Fibroblast of lung (primary cell): ENCODE measurements around the gene PID1. TPM values are rescaled to one million over a fixed set of nuclear protein-coding genes. Genes with fewer than 3 reads are reported as not detected.

ENCODE experiments used
- DNase-seq, 2 donors: peaks; one replicate each; pipeline versions ENCODE4 v3.0.0 to v3.0.0-alpha.2; 2010; ENCODE audit warnings: low read depth in 2 of 2
- H2AFZ ChIP-seq: 2 replicates; pipeline ENCODE4 v1.5.1; 2012; ENCODE audit warnings: low read length, control low read depth, inconsistent platforms
- H3K27ac ChIP-seq: 2 replicates; pipeline ENCODE4 v1.5.1; 2011; ENCODE audit warnings: low read length, control low read depth; ENCODE audit not compliant: insufficient read depth
- H3K27me3 ChIP-seq: 2 replicates; pipeline ENCODE4 v1.5.1; 2011; ENCODE audit warnings: mild to moderate bottlenecking, low read length; ENCODE audit not compliant: control insufficient read depth, insufficient read depth
- H3K36me3 ChIP-seq: 2 replicates; pipeline ENCODE4 v1.5.1; 2011; ENCODE audit warnings: low read length; ENCODE audit not compliant: control insufficient read depth, insufficient read depth
- H3K4me1 ChIP-seq: 2 replicates; pipeline ENCODE4 v1.5.1; 2011; ENCODE audit warnings: low read length; ENCODE audit not compliant: control insufficient read depth, insufficient read depth; ENCODE audit errors: extremely low read depth
- H3K4me2 ChIP-seq: 2 replicates; pipeline ENCODE4 v1.5.1; 2011; ENCODE audit warnings: low read length, control low read depth; ENCODE audit not compliant: insufficient read depth; ENCODE audit errors: extremely low read depth
- H3K4me3 ChIP-seq, 4 experiments: fragments of 200-600 bp in 1 of 4; sonication (generic) in 1 of 4; replicated peaks in 1 of 4; 2 replicates each; pipeline ENCODE4 v1.5.1; 2011 to 2016; ENCODE audit warnings: low read length in 4 of 4, low read depth in 3 of 4, mild to moderate bottlenecking in 3 of 4, control low read depth in 2 of 4, inconsistent platforms in 1 of 4, mixed read lengths in 1 of 4; ENCODE audit not compliant: insufficient read depth in 1 of 4; ENCODE audit errors: control extremely low read depth in 1 of 4
- H3K79me2 ChIP-seq: 2 replicates; pipeline ENCODE4 v1.5.1; 2012; ENCODE audit warnings: mild to moderate bottlenecking, low read length, inconsistent platforms; ENCODE audit not compliant: control insufficient read depth, insufficient read depth
- H3K9ac ChIP-seq: 2 replicates; pipeline ENCODE4 v1.5.1; 2011; ENCODE audit warnings: mild to moderate bottlenecking, low read length, control low read depth; ENCODE audit not compliant: insufficient read depth
- H3K9me3 ChIP-seq: 2 replicates; pipeline ENCODE4 v1.5.1; 2012; ENCODE audit warnings: low read depth, low read length; ENCODE audit not compliant: control insufficient read depth, insufficient read depth
- H4K20me1 ChIP-seq: 2 replicates; pipeline ENCODE4 v1.5.1; 2011; ENCODE audit warnings: low read length; ENCODE audit not compliant: control insufficient read depth, insufficient read depth; ENCODE audit errors: extremely low read depth
- EZH2 ChIP-seq: IDR thresholded peaks from 2 replicates; pipeline ENCODE4 v1.5.1; 2012; ENCODE audit warnings: low read length, control low read depth, mild to moderate bottlenecking; ENCODE audit errors: missing control alignments
- polyA plus RNA-seq, 2 donors: library from polyadenylated mRNA; depleted of rRNA in 1 of 2; stranded (reverse) in 1 of 2; unstranded in 1 of 2; fragments of >200 nt; gene quantifications; 2 replicates each; pipeline ENCODE4 v1.2.1, GENCODE V29; 2011 to 2012; ENCODE audit warnings: missing spikeins in 1 of 2
- total RNA-seq: library from RNA; depleted of rRNA; stranded (reverse); fragments of >200 nt; gene quantifications from 2 replicates; pipeline ENCODE4 v1.2.1, GENCODE V29; 2014
- TF ChIP-seq, protein P1 (sequence below), 2 donors: IDR thresholded peaks in 1 of 2; conservative IDR thresholded peaks in 1 of 2; 1 replicate in 1 of 2; 2 replicates in 1 of 2; pipeline ENCODE4 v1.5.1; 2011 to 2012; ENCODE audit warnings: low read length in 2 of 2, control low read depth in 1 of 2, inconsistent platforms in 1 of 2, low read depth in 1 of 2, mild to moderate bottlenecking in 1 of 2

Gene PID1
- total and polyA plus RNA-seq, 2 donors (not counting 1 experiment from before 2014, with no cell fraction given), result 15.7 to 29.6 TPM

DNA sequence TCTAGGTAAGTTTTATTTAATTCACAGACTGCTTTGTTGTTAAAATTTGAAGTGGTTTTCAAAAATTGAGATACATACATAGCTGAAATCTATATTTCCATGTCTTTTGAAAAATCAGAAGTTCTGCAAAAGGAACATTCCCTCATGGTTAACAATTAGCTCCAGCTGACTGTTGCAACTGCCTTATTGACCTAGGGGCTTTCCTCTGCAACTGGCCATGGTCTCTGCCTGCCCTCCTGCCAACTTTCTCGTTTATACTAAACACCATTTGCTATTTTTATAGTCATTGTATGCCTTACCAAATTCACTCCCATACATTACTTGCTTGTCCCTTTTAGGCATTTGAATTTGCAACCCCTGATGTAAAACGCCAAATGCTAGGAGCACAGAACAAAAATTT lies 107.2 kb downstream of the PID1 start:
- Histone ChIP-seq H3K4me1 (no peaks in the 10 kb centered on the region), H3K36me3 (no peaks in the 10 kb centered on the region), H3K4me3 (no peak overlapping the region), H4K20me1 (no peaks in the 10 kb centered on the region), H3K4me2 (no peak overlapping the region), H3K27ac (no peak overlapping the region), H2AFZ (no peak overlapping the region), H3K9me3 (no peaks in the 10 kb centered on the region), H3K27me3 (no peaks in the 10 kb centered on the region), H3K9ac (no peak overlapping the region), H3K79me2 (no peaks in the 10 kb centered on the region)
- no peak for DNase-seq
- TF ChIP-seq, protein P1, sequence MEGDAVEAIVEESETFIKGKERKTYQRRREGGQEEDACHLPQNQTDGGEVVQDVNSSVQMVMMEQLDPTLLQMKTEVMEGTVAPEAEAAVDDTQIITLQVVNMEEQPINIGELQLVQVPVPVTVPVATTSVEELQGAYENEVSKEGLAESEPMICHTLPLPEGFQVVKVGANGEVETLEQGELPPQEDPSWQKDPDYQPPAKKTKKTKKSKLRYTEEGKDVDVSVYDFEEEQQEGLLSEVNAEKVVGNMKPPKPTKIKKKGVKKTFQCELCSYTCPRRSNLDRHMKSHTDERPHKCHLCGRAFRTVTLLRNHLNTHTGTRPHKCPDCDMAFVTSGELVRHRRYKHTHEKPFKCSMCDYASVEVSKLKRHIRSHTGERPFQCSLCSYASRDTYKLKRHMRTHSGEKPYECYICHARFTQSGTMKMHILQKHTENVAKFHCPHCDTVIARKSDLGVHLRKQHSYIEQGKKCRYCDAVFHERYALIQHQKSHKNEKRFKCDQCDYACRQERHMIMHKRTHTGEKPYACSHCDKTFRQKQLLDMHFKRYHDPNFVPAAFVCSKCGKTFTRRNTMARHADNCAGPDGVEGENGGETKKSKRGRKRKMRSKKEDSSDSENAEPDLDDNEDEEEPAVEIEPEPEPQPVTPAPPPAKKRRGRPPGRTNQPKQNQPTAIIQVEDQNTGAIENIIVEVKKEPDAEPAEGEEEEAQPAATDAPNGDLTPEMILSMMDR (conservative IDR thresholded peaks at IDR 0.05 in 1 of 2, IDR thresholded peaks at IDR 0.05 in 1 of 2; ENCODE audit: low read depth in 1 of 2, low read length in 2 of 2), result no peak
- no peak for TF ChIP-seq EZH2

DNA sequence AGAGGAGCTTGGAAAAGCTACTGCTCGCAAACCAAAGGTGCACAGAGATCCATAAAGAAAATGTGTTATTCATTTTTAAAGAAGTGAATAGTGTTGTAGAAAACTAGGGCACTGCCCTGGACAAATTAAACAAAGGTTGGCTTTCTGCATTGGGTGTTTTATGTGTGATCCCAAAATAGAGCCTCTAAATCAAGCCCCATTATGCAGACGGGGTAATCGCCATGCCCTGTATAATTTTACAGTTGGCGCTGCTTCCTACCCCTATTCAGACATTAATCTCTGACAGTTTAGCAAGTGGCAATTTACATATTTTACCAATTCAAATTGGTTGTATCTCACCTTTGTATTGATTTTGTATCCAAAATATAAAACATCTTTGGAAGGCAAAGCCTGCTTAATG lies 109.1 kb downstream of the PID1 start:
- no peak for TF ChIP-seq EZH2
- TF ChIP-seq, protein P1 (conservative IDR thresholded peaks at IDR 0.05 in 1 of 2, IDR thresholded peaks at IDR 0.05 in 1 of 2; ENCODE audit: low read depth in 1 of 2, low read length in 2 of 2), result no peak
- H3K79me2 ChIP-seq, result no peaks in the 10 kb centered on the region
- H3K27ac ChIP-seq, result no peak overlapping the region
- H3K36me3 ChIP-seq, result no peaks in the 10 kb centered on the region
- no peak overlapping the region for H3K4me2 ChIP-seq
- no peak overlapping the region for H3K9ac ChIP-seq
- no peak overlapping the region for H3K4me3 ChIP-seq
- no peaks in the 10 kb centered on the region for H3K9me3 ChIP-seq
- H3K27me3 ChIP-seq, result no peaks in the 10 kb centered on the region
- no peaks in the 10 kb centered on the region for H4K20me1 ChIP-seq
- H3K4me1 ChIP-seq, result no peaks in the 10 kb centered on the region
- no peak for DNase-seq
- no peak overlapping the region for H2AFZ ChIP-seq

DNA sequence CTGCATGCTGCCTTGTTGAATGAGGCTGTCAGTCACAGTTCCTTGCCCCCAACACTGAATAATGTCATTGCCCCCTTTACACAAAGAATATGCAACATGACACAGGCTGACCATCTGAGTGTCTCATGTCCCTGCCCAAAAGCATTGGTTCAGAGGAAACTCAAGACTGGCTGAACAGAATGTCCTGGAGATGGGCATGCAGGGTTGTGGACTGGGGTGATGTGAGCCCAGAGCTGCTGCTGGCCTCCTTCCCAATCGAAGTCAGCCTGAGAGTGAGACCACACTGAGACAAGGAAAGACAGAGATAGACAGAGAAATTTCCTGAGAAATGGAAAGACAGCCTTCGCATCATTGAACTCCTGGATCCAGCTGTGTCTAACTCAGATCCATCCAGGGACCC lies 110.1 kb downstream of the PID1 start:
- Histone ChIP-seq H3K27me3 (no peaks in the 10 kb centered on the region), H3K9me3 (no peaks in the 10 kb centered on the region), H2AFZ (no peak overlapping the region), H3K79me2 (no peaks in the 10 kb centered on the region), H3K9ac (no peak overlapping the region), H3K4me3 (no peak overlapping the region), H3K4me1 (no peaks in the 10 kb centered on the region), H3K36me3 (no peaks in the 10 kb centered on the region), H4K20me1 (no peaks in the 10 kb centered on the region), H3K27ac (no peak overlapping the region), H3K4me2 (no peak overlapping the region)
- no peak for TF ChIP-seq EZH2
- TF ChIP-seq, protein P1 (conservative IDR thresholded peaks at IDR 0.05 in 1 of 2, IDR thresholded peaks at IDR 0.05 in 1 of 2; ENCODE audit: low read depth in 1 of 2, low read length in 2 of 2), result no peak
- no peak for DNase-seq
